HG02763 (cell line): ENCODE results near the gene DOCK4.

Experiments used
- ATAC-seq: cut with Tn5 transposase; IDR thresholded peaks from one replicate; pipeline ENCODE4 v1.9.1; 2021; ENCODE audit warnings: mild to moderate bottlenecking, moderate library complexity; ENCODE audit not compliant: unreplicated experiment

Gene DOCK4

GRCh38 chr7:111694376-111694775 lies 511.8 kb downstream of the DOCK4 start:
- no peak for ATAC-seq

GRCh38 chr7:111690364-111691111 lies 515.7 kb downstream of the DOCK4 start:
- ATAC-seq: no peak

GRCh38 chr7:111685349-111685748 lies 520.9 kb downstream of the DOCK4 start:
- no peak for ATAC-seq

GRCh38 chr7:111682588-111683340 lies 523.4 kb downstream of the DOCK4 start:
- no peak for ATAC-seq

GRCh38 chr7:111681242-111681641 lies 525.0 kb downstream of the DOCK4 start:
- ATAC-seq: no peak

GRCh38 chr7:111678986-111679385 lies 527.2 kb downstream of the DOCK4 start:
- ATAC-seq: no peak

GRCh38 chr7:111678281-111678680 lies 527.9 kb downstream of the DOCK4 start:
- no peak for ATAC-seq

- ATAC-seq: no peak
Measured at GRCh38 chr7:111677848-111678247, 528.4 kb downstream of the DOCK4 start.

GRCh38 chr7:111676811-111677210 lies 529.4 kb downstream of the DOCK4 start:
- no peak for ATAC-seq
